SU-DHL-6 (cell line): ENCODE measurements around the gene XRCC4.

Experiments
- H2AFZ ChIP-seq: fragments of 200-600 bp; sonication (generic); 2 replicates; pipeline ENCODE4 v1.6.1; 2014; ENCODE audit warnings: low read depth, mild to moderate bottlenecking, moderate library complexity, mixed read lengths, antibody characterized with exemption, low read length; ENCODE audit not compliant: severe bottlenecking
- H3F3A ChIP-seq: fragments of 200-600 bp; shearing (Covaris generic); 2 replicates; pipeline ENCODE4 v1.6.0; 2016; ENCODE audit warnings: antibody characterized with exemption, mild to moderate bottlenecking; ENCODE audit not compliant: insufficient read depth
- H3K27ac ChIP-seq: fragments of 200-600 bp; sonication (generic); 2 replicates; pipeline ENCODE4 v1.5.1; 2016; ENCODE audit warnings: low read depth, mild to moderate bottlenecking, low read length, moderate library complexity, mixed read lengths
- H3K27me3 ChIP-seq: fragments of 200-600 bp; sonication (generic), shearing (Covaris generic); 2 replicates; pipeline ENCODE4 v1.6.0; 2014; ENCODE audit warnings: mild to moderate bottlenecking, low read length
- H3K36me3 ChIP-seq: fragments of 200-600 bp; sonication (generic); 2 replicates; pipeline ENCODE4 v1.6.1; 2014; ENCODE audit warnings: mild to moderate bottlenecking, low read length, mixed read lengths
- H3K4me2 ChIP-seq: fragments of 300-600, 200-600 bp; shearing (Covaris generic), sonication (generic); 2 replicates; pipeline ENCODE4 v1.6.0; 2014; ENCODE audit warnings: low read length, low read depth, mild to moderate bottlenecking; ENCODE audit not compliant: poor library complexity, severe bottlenecking
- H3K4me3 ChIP-seq: fragments of 200-600 bp; sonication (generic); 2 replicates; pipeline ENCODE4 v1.5.1; 2014; ENCODE audit warnings: antibody characterized with exemption, low read length, mild to moderate bottlenecking, mixed read lengths; ENCODE audit not compliant: insufficient read depth, poor library complexity, severe bottlenecking
- H3K79me2 ChIP-seq: fragments of 200-600 bp; sonication (generic); 2 replicates; pipeline ENCODE4 v1.6.1; 2014; ENCODE audit warnings: mild to moderate bottlenecking, low read length, moderate library complexity; ENCODE audit not compliant: insufficient read depth
- H3K9ac ChIP-seq: fragments of 200-600 bp; sonication (generic); 2 replicates; pipeline ENCODE4 v1.7.0; 2014; ENCODE audit warnings: mild to moderate bottlenecking, low read length
- H3K9me2 ChIP-seq: fragments of 200-600 bp; sonication (generic); replicated peaks from 2 replicates; pipeline ENCODE4 v1.6.1; 2014; ENCODE audit warnings: low read length; ENCODE audit not compliant: insufficient read depth
- H3K9me3 ChIP-seq: fragments of 200-600 bp; sonication (generic); 2 replicates; pipeline ENCODE4 v1.6.1; 2014; ENCODE audit warnings: low read length, mixed read lengths; ENCODE audit not compliant: insufficient read depth
- H4K20me1 ChIP-seq: fragments of 200-600 bp; sonication (generic); 2 replicates; pipeline ENCODE4 v1.6.1; 2014; ENCODE audit warnings: low read depth, mild to moderate bottlenecking, antibody characterized with exemption, low read length, moderate library complexity, mixed read lengths
- CTCF ChIP-seq: fragments of 200-600 bp; sonication (generic); IDR thresholded peaks from one replicate; pipeline ENCODE4 v1.5.1; 2017; ENCODE audit warnings: antibody characterized with exemption, mild to moderate bottlenecking, low read length, moderate library complexity; ENCODE audit not compliant: insufficient read depth, poor library complexity, severe bottlenecking
- EZH2phosphoT487 ChIP-seq: fragments of 200-600 bp; sonication (generic), shearing (Covaris generic); conservative IDR thresholded peaks from 2 replicates; pipeline ENCODE4 v1.6.1; 2018; ENCODE audit warnings: mild to moderate bottlenecking, antibody characterized with exemption, low read length, moderate library complexity, mixed read lengths

Gene XRCC4

GRCh38 chr5:83093692-83094091 is 16.3 kb downstream of the XRCC4 start:
- H3K9me3 ChIP-seq = peaks cover 11% of the 10 kb centered on the region; the same call in 1 of the 2 replicates
- H3K27ac ChIP-seq = no peak overlapping the region
- no peak overlapping the region for H3K9ac ChIP-seq
- H3K4me3 ChIP-seq = no peak overlapping the region
- H3K79me2 ChIP-seq = peaks cover 21% of the 10 kb centered on the region
- peaks cover 10% of the 10 kb centered on the region; the same call in 1 of the 2 replicates for H3K36me3 ChIP-seq
- no peak overlapping the region for H2AFZ ChIP-seq
- TF ChIP-seq CTCF = no peak
- TF ChIP-seq EZH2phosphoT487 = no peak
- H3F3A ChIP-seq = no peaks in the 10 kb centered on the region
- H3K4me2 ChIP-seq = no peak overlapping the region
- no peaks in the 10 kb centered on the region for H3K27me3 ChIP-seq
- H4K20me1 ChIP-seq = no peaks in the 10 kb centered on the region
- H3K9me2 ChIP-seq = no peaks in the 10 kb centered on the region

DNA sequence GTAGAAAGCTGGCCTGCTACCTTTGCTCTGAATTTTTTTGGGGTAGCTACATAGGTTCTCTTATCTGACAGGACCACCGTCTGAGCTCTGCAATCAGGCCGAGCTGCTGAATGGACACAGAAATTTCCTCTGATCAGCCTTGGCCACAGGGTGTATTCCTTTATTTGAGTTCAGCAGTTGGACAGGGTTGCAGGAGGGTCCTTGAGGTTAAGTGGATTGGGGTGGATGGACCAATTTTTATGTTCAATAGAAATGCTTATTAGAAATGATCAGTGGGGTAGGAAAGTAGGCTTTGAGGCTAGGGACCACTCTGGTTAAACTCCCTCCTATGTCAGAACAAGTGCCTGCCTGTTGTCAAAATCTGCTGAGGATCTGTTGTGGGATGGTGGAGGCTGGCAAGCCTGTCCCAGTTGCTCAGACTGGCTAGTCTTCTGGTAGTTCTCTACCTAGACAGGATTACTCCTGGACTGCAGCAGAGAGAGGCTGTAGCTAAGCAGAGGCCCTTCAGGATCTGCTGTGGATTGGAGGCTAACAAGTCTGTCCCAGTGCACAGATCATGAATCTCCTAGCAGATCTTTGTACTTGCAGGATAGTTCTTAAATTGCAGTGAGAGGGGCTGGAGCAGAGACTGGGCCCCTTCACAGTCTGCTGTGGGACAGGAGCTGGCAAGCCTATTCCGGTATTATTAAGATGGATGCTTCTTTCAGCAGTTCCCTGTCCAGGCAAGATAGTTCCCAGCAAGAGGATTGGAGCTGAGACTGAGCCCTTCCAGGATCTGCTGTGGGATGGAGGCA is 18.0 kb downstream of the XRCC4 start:
- no peaks in the 10 kb centered on the region for H4K20me1 ChIP-seq
- no peak overlapping the region for H2AFZ ChIP-seq
- H3K36me3 ChIP-seq = peaks cover 10% of the 10 kb centered on the region; the same call in 1 of the 2 replicates
- no peak overlapping the region for H3K27ac ChIP-seq
- peaks cover 17% of the 10 kb centered on the region; the same call in 1 of the 2 replicates for H3K79me2 ChIP-seq
- no peak overlapping the region for H3K4me3 ChIP-seq
- peaks cover 11% of the 10 kb centered on the region; the same call in 1 of the 2 replicates for H3K9me3 ChIP-seq
- H3F3A ChIP-seq = no peaks in the 10 kb centered on the region
- H3K9me2 ChIP-seq = no peaks in the 10 kb centered on the region
- H3K27me3 ChIP-seq = no peaks in the 10 kb centered on the region
- TF ChIP-seq EZH2phosphoT487 (no peak), CTCF (no peak)
- H3K9ac ChIP-seq = no peak overlapping the region
- H3K4me2 ChIP-seq = no peak overlapping the region

DNA sequence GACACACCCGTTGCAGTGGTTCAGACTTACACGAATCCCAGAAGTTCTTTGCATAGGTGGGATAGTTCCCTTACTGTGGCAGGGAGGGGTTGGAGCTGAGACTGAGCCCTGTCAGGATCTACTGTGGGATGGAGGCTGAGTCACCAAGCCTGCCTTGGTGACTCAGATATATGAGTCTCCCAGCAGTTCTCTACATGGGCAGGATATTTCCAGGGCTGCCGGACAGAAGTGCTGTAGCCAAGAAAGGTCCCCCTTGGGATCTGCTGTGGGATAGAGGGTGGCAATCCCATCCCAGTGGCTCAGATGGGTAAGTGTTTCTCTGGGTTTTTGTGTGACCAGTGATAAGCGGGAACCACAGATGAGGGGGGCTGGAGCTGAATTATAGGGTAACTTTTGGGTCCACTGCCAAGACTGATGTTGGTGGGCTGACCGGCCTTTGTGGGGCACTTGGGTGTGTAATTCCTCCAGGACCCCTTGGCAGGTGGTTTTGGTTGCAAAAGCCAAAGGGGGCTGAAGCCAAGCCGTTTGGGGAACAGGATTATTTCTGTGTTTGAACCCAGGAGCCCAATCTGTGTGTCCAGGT is 18.7 kb downstream of the XRCC4 start:
- Histone ChIP-seq H3K27me3 (no peaks in the 10 kb centered on the region), H3K9ac (no peak overlapping the region), H4K20me1 (no peaks in the 10 kb centered on the region), H3K4me3 (no peak overlapping the region), H3K4me2 (no peak overlapping the region), H3K27ac (no peak overlapping the region), H3K9me2 (no peaks in the 10 kb centered on the region), H3K79me2 (peaks cover 15% of the 10 kb centered on the region; the same call in 1 of the 2 replicates), H2AFZ (no peak overlapping the region), H3K36me3 (peaks cover 8% of the 10 kb centered on the region; the same call in 1 of the 2 replicates), H3K9me3 (peaks cover 11% of the 10 kb centered on the region; the same call in 1 of the 2 replicates), H3F3A (no peaks in the 10 kb centered on the region)
- TF ChIP-seq CTCF (no peak), EZH2phosphoT487 (no peak)
